22Rv1 (cell line): ENCODE measurements around the gene KRTAP3-2.
A peak's percentile ranks its signal among the peaks of the same experiment; 100 is the strongest.

Experiments
- H3K27ac ChIP-seq: fragments of 450-650 bp; 2 replicates; pipeline ENCODE4 v1.5.1; 2017
- CTCF ChIP-seq: fragments of 450-650 bp; IDR thresholded peaks from 2 replicates; pipeline ENCODE4 v1.5.1; 2017; ENCODE audit warnings: mild to moderate bottlenecking
- ZFX ChIP-seq: fragments of 450-650 bp; IDR thresholded peaks from 2 replicates; pipeline ENCODE4 v1.6.1; 2017; ENCODE audit warnings: antibody characterized with exemption, borderline replicate concordance

Gene KRTAP3-2

GRCh38 chr17:41013606-41014005 is 13.9 kb upstream of the KRTAP3-2 start:
- H3K27ac ChIP-seq, result no peak overlapping the region
- TF ChIP-seq ZFX (no peak), CTCF (no peak)

- TF ChIP-seq ZFX (no peak), CTCF (no peak)
- H3K27ac ChIP-seq, result no peak overlapping the region
Measured at GRCh38 chr17:41013181-41013580, 13.5 kb upstream of the KRTAP3-2 start.

- no peak for TF ChIP-seq CTCF
- TF ChIP-seq ZFX, result no peak
- H3K27ac ChIP-seq, result no peak overlapping the region
Measured at GRCh38 chr17:41012326-41013120, 12.8 kb upstream of the KRTAP3-2 start.

- H3K27ac ChIP-seq, result no peak overlapping the region
- TF ChIP-seq CTCF (no peak), ZFX (no peak)
Measured at GRCh38 chr17:41010441-41010840, 10.7 kb upstream of the KRTAP3-2 start.

GRCh38 chr17:41009936-41010335 is 10.2 kb upstream of the KRTAP3-2 start:
- TF ChIP-seq ZFX (no peak), CTCF (no peak)
- H3K27ac ChIP-seq, result peak overlapping the region; percentile 55

GRCh38 chr17:41009301-41009760 is 9.6 kb upstream of the KRTAP3-2 start:
- H3K27ac ChIP-seq, result peak overlapping the region; percentile 55
- TF ChIP-seq ZFX (no peak), CTCF (no peak)

GRCh38 chr17:41008811-41009210 is 9.1 kb upstream of the KRTAP3-2 start, which contains the start of gene KRTAP3-1:
TSS of gene KRTAP3-1 (minus strand) at chr17:41009128. CDS start at chr17:41009074, 54 bp downstream.
- TF ChIP-seq ZFX (no peak), CTCF (no peak)
- H3K27ac ChIP-seq, result peak within 1 kb of the TSS; percentile 55
